Mesendoderm (in vitro differentiated cells): ENCODE data around the gene SLC12A4.

ENCODE experiments used
- DNase-seq: peaks from one replicate; pipeline ENCODE4 v3.0.0; 2013
- H2AK5ac ChIP-seq: 2 replicates; pipeline ENCODE4 v1.6.1; 2013; ENCODE audit warnings: low read length, inconsistent platforms
- H2BK120ac ChIP-seq: 2 replicates; pipeline ENCODE4 v1.6.1; 2013; ENCODE audit warnings: low read depth, mild to moderate bottlenecking, low read length, moderate library complexity, mixed read lengths
- H2BK15ac ChIP-seq: replicated peaks from 2 replicates; pipeline ENCODE4 v1.6.1; 2013; ENCODE audit warnings: low read depth, mild to moderate bottlenecking, moderate library complexity
- H2BK5ac ChIP-seq: 2 replicates; pipeline ENCODE4 v1.6.1; 2013; ENCODE audit warnings: low read length, inconsistent platforms
- H3K18ac ChIP-seq: 2 replicates; pipeline ENCODE4 v1.6.1; 2013; ENCODE audit warnings: mild to moderate bottlenecking, low read length, mixed read lengths
- H3K23ac ChIP-seq: one replicate; pipeline ENCODE4 v1.6.1; 2013; ENCODE audit warnings: low read length
- H3K27ac ChIP-seq: 2 replicates; pipeline ENCODE4 v1.5.1; 2013; ENCODE audit warnings: low read depth, mild to moderate bottlenecking, inconsistent platforms, low read length, moderate library complexity
- H3K27me3 ChIP-seq: 2 replicates; pipeline ENCODE4 v1.6.1; 2013; ENCODE audit warnings: low read length, control low read depth, mild to moderate bottlenecking, inconsistent platforms; ENCODE audit not compliant: insufficient read depth, poor library complexity
- H3K36me3 ChIP-seq: 2 replicates; pipeline ENCODE4 v1.6.1; 2013; ENCODE audit warnings: low read length, inconsistent platforms; ENCODE audit not compliant: control insufficient read depth, insufficient read depth
- H3K4ac ChIP-seq: one replicate; pipeline ENCODE4 v1.6.1; 2013; ENCODE audit warnings: low read depth, mild to moderate bottlenecking, low read length, moderate library complexity
- H3K4me1 ChIP-seq: 2 replicates; pipeline ENCODE4 v1.6.1; 2013; ENCODE audit warnings: low read depth, low read length, inconsistent platforms; ENCODE audit not compliant: control insufficient read depth
- H3K4me2 ChIP-seq: 2 replicates; pipeline ENCODE4 v1.6.1; 2013; ENCODE audit warnings: low read length
- H3K4me3 ChIP-seq: 2 replicates; pipeline ENCODE4 v1.5.1; 2013; ENCODE audit warnings: mild to moderate bottlenecking, low read length
- H3K56ac ChIP-seq: one replicate; pipeline ENCODE4 v1.6.1; 2013; ENCODE audit warnings: low read length
- H3K79me1 ChIP-seq: 2 replicates; pipeline ENCODE4 v1.6.1; 2013; ENCODE audit warnings: low read length, inconsistent platforms
- H3K79me2 ChIP-seq: 2 replicates; pipeline ENCODE4 v1.6.1; 2013; ENCODE audit warnings: mild to moderate bottlenecking, low read length; ENCODE audit not compliant: control insufficient read depth, insufficient read depth
- H3K9ac ChIP-seq: 2 replicates; pipeline ENCODE4 v1.6.1; 2013; ENCODE audit warnings: low read length, inconsistent platforms
- H4K5ac ChIP-seq: one replicate; pipeline ENCODE4 v1.6.1; 2013; ENCODE audit warnings: low read length
- H4K8ac ChIP-seq: one replicate; pipeline ENCODE4 v1.6.1; 2013; ENCODE audit warnings: low read depth, mild to moderate bottlenecking, control low read depth, low read length, moderate library complexity
- WGBS: extraction: QIAGEN DNeasy Blood & Tissue Kit; methylation state at CpG from one replicate; pipeline ENCODE4 v1.1.7; 2013; ENCODE audit warnings: low lambda C conversion rate, missing lambda C conversion rate; ENCODE audit not compliant: insufficient coverage; ENCODE audit errors: extremely low coverage; 5-methylcytosine and 5-hydroxymethylcytosine counted together

Gene SLC12A4

DNA sequence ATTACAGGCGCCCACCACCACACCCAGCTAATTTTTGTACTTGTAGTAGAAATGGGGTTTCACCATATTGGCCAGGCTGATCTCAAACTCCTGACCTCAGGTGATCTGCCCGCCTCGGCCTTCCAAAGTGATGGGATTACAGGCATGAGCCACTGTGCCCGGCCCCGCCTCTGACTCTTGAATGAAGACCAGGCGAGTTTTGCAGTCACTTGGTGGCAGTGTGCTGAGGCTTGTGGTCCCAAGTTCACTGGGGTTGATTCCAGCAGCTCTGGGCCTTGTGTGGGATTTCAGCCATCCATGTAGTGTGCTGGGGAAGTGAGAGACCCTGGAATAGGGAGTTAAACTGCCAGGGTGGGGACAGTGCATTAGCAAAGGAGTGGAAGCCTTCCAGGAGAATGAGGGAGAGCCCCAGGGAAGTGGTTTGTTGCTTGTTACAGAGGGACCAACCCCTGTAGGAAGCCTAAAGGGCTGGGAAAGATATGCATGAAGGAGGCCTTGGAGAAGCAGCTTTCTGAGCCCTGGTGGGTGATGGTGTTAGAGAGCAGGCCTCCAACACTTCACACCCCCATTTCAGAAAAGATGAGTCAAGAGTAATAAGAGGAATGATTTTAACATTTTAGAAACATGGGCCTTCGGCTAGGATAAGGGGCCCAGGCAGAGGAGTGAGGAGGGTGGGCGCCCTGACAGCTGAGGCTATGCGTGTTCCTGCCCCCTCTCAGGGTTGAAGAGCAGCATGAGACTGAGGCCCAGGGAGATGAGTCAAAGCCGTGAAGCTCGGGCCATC is 60.8 kb downstream of the SLC12A4 start:
- Histone ChIP-seq H4K8ac (no peak overlapping the region), H3K36me3 (peaks cover 5% of the 10 kb centered on the region), H3K27ac (no peak overlapping the region), H2BK5ac (no peak overlapping the region), H3K23ac (no peak overlapping the region), H3K4me1 (no peaks in the 10 kb centered on the region), H2BK15ac (no peak overlapping the region), H3K18ac (no peak overlapping the region), H2AK5ac (no peak overlapping the region), H3K79me2 (peaks cover 2% of the 10 kb centered on the region), H3K79me1 (peaks cover 3% of the 10 kb centered on the region), H3K27me3 (no peaks in the 10 kb centered on the region), H3K4me3 (no peak overlapping the region), H3K4me2 (no peak overlapping the region), H3K4ac (no peak overlapping the region), H4K5ac (no peak overlapping the region), H2BK120ac (no peak overlapping the region), H3K56ac (peak overlapping the region; percentile 56), H3K9ac (no peak overlapping the region)
- DNase-seq: no peak
- no CpG with 5 or more reads among the region's 11 CpGs for WGBS

DNA sequence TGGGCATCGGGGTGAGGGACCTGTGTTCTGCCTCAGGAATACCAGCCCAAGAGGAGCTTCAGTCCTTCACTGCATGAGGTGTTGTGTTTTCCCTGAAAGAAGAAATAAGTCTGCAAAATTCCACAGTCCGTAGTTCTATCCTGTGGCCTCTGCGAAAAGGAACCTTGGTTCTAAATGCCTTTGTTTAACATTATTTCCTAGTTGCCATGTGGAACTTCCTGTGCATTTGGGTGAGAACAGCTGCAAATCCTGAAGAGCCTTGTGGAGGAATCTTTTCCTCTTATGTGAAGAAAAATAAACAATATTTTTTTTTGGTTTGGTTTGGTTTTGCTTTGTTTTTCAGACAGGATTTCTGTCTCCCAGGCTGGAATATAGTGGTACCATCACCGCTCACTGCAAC is 65.6 kb downstream of the SLC12A4 start:
- no peak overlapping the region for H2BK15ac ChIP-seq
- no peak overlapping the region for H3K23ac ChIP-seq
- no peak overlapping the region for H2AK5ac ChIP-seq
- H3K4me2 ChIP-seq: no peak overlapping the region
- no peak overlapping the region for H4K5ac ChIP-seq
- H3K56ac ChIP-seq: no peak overlapping the region
- peaks cover 4% of the 10 kb centered on the region for H3K79me1 ChIP-seq
- DNase-seq: no peak
- H3K27me3 ChIP-seq: no peaks in the 10 kb centered on the region
- no peak overlapping the region for H3K9ac ChIP-seq
- no peaks in the 10 kb centered on the region for H3K4me1 ChIP-seq
- no CpG with 5 or more reads among the region's 4 CpGs for WGBS
- no peaks in the 10 kb centered on the region for H3K36me3 ChIP-seq
- H3K27ac ChIP-seq: no peak overlapping the region
- no peak overlapping the region for H2BK120ac ChIP-seq
- no peak overlapping the region for H4K8ac ChIP-seq
- peaks cover 4% of the 10 kb centered on the region for H3K79me2 ChIP-seq
- H3K18ac ChIP-seq: no peak overlapping the region
- no peak overlapping the region for H2BK5ac ChIP-seq
- no peak overlapping the region for H3K4ac ChIP-seq
- no peak overlapping the region for H3K4me3 ChIP-seq

DNA sequence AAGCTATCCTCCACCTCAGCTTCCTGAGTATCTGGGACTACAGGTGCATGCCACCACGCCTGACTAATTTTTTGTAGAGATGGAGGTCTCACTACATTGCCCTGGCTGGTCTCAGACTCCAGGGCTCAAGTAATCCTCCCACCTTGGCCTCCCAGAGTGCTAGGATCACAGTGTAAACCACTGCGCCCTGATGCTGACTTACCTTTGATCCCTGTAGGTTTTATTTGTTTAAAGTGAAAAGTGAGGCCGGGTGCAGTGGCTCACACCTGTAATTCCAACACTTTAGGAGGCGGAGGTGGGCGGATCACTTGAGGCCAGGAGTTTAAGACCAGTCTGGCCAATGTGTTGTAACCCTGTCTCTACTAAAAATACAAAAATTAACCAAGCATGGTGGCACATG is 66.7 kb downstream of the SLC12A4 start:
- no peak overlapping the region for H3K23ac ChIP-seq
- H3K36me3 ChIP-seq: no peaks in the 10 kb centered on the region
- no peak overlapping the region for H4K5ac ChIP-seq
- H3K79me1 ChIP-seq: peaks cover 10% of the 10 kb centered on the region
- no peak for DNase-seq
- no peak overlapping the region for H2AK5ac ChIP-seq
- WGBS: no CpG with 5 or more reads among the region's 5 CpGs
- no peak overlapping the region for H2BK15ac ChIP-seq
- H3K27me3 ChIP-seq: no peaks in the 10 kb centered on the region
- no peak overlapping the region for H4K8ac ChIP-seq
- H2BK120ac ChIP-seq: no peak overlapping the region
- peaks cover 9% of the 10 kb centered on the region for H3K79me2 ChIP-seq
- no peak overlapping the region for H3K4me2 ChIP-seq
- H3K18ac ChIP-seq: no peak overlapping the region
- no peak overlapping the region for H3K27ac ChIP-seq
- no peak overlapping the region for H3K4me3 ChIP-seq
- H2BK5ac ChIP-seq: no peak overlapping the region
- no peak overlapping the region for H3K56ac ChIP-seq
- no peaks in the 10 kb centered on the region for H3K4me1 ChIP-seq
- no peak overlapping the region for H3K9ac ChIP-seq
- H3K4ac ChIP-seq: no peak overlapping the region

DNA sequence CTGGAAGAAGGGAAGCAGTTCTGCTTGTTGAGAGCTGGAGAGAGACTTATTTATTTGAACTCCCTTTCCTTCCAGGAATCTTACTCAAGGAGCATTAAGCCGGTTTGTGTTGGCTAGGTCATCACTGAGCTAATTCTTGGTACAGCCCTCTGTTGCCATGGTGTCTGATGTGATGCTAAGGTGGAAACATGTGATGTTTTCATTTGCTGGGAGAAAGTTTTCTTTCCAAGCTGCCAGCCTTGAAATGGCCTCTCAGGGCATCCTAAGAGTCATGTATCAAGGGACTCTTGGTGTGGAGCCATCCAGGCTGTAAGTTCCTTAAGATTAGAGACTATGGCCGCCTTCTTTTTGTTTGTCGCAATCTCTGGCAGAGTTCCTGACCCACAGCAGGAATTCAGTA is 71.2 kb downstream of the SLC12A4 start:
- no peak overlapping the region for H2BK15ac ChIP-seq
- H3K27me3 ChIP-seq: no peaks in the 10 kb centered on the region
- H3K18ac ChIP-seq: no peak overlapping the region
- no peaks in the 10 kb centered on the region for H3K36me3 ChIP-seq
- H3K4me3 ChIP-seq: no peak overlapping the region
- H2BK5ac ChIP-seq: no peak overlapping the region
- H4K8ac ChIP-seq: no peak overlapping the region
- H3K79me2 ChIP-seq: peaks cover 26% of the 10 kb centered on the region
- no peak overlapping the region for H4K5ac ChIP-seq
- no peak overlapping the region for H3K27ac ChIP-seq
- H2BK120ac ChIP-seq: no peak overlapping the region
- DNase-seq: no peak
- H3K79me1 ChIP-seq: peaks cover 23% of the 10 kb centered on the region
- H3K4me2 ChIP-seq: no peak overlapping the region
- H3K56ac ChIP-seq: no peak overlapping the region
- WGBS: no CpG with 5 or more reads among the region's 3 CpGs
- H3K4me1 ChIP-seq: peaks cover 3% of the 10 kb centered on the region
- H2AK5ac ChIP-seq: no peak overlapping the region
- H3K23ac ChIP-seq: no peak overlapping the region
- no peak overlapping the region for H3K9ac ChIP-seq
- no peak overlapping the region for H3K4ac ChIP-seq

DNA sequence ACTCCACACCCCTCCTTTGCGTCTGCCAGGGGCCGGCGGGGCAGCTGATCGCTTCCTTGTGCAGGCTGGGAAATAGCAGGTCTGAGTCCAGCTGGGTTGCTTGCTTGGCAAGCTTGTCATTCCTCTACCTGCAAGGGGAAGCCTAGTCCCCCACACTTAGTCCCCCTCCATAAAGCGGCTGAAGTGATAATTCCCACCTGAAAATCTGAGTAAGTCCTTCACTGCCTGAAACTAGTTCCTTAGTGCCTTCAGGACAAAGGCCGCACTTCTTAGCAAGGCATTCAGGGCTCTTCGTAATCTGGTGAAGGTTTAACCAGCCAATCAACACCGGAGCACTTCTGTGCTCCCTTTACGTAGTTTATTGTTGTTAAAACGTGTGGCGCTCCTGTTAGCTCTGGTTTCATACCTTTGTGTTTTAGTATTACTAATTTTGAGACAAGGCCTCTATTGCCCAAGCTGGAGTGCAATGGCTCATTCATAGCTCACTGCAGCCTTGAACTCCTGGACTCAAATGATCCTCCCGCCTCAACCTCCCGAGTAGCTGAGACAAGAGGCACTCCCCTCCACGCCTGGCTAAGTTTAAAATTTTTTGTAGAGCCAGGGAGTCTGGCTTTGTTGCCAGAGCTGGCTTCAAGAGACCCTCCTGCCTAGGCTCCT is 74.6 kb downstream of the SLC12A4 start:
- no peak overlapping the region for H2BK120ac ChIP-seq
- DNase-seq: peak; percentile 71
- peak overlapping the region; percentile 99 for H3K56ac ChIP-seq
- peak overlapping the region; percentile 64 for H2AK5ac ChIP-seq
- H3K9ac ChIP-seq: peak overlapping the region; percentile 99
- H4K5ac ChIP-seq: no peak overlapping the region
- no peaks in the 10 kb centered on the region for H3K27me3 ChIP-seq
- no peaks in the 10 kb centered on the region for H3K36me3 ChIP-seq
- no peak overlapping the region for H3K23ac ChIP-seq
- H3K4me3 ChIP-seq: peak overlapping the region; percentile 97
- H2BK15ac ChIP-seq: no peak overlapping the region
- peak overlapping the region; percentile 62 for H3K18ac ChIP-seq
- H3K4me2 ChIP-seq: peak overlapping the region; percentile 90
- H2BK5ac ChIP-seq: no peak overlapping the region
- no peak overlapping the region for H4K8ac ChIP-seq
- H3K79me1 ChIP-seq: peaks cover 21% of the 10 kb centered on the region
- peaks cover 3% of the 10 kb centered on the region for H3K4me1 ChIP-seq
- peak overlapping the region; percentile 2 for H3K27ac ChIP-seq
- H3K79me2 ChIP-seq: peaks cover 24% of the 10 kb centered on the region
- H3K4ac ChIP-seq: peak overlapping the region; percentile 93
- WGBS: no CpG with 5 or more reads among the region's 14 CpGs
